Smooth muscle cell (in vitro differentiated cells): ENCODE data around the gene LTBP2. TPM values are rescaled to one million over a fixed set of nuclear protein-coding genes. Genes with fewer than 3 reads are reported as not detected.

Experiments used
- DNase-seq: peaks from one replicate; lab custom pipeline; 2025; ENCODE audit not compliant: unreplicated experiment; lab: John Stamatoyannopoulos, UW
- H2AFZ ChIP-seq: fragments of 200-600 bp; sonication (generic); 2 replicates; pipeline ENCODE4 v1.6.0; 2016; ENCODE audit warnings: antibody characterized with exemption, low read depth, mild to moderate bottlenecking
- H3F3A ChIP-seq: fragments of 200-600 bp; sonication (generic); 2 replicates; pipeline ENCODE4 v1.6.0; 2017; ENCODE audit warnings: antibody characterized with exemption, low read depth
- H3K27ac ChIP-seq: fragments of 200-600 bp; sonication (generic); 2 replicates; pipeline ENCODE4 v1.5.1; 2016; ENCODE audit warnings: low read depth, mild to moderate bottlenecking
- H3K27me3 ChIP-seq: fragments of 200-600 bp; sonication (generic); 2 replicates; pipeline ENCODE4 v1.6.1; 2016; ENCODE audit warnings: low read depth, mild to moderate bottlenecking
- H3K36me3 ChIP-seq: fragments of 200-600 bp; sonication (generic); 2 replicates; pipeline ENCODE4 v1.5.1; 2016; ENCODE audit warnings: low read depth
- H3K4me1 ChIP-seq: fragments of 200-600 bp; sonication (generic); 2 replicates; pipeline ENCODE4 v1.5.1; 2016; ENCODE audit warnings: low read depth
- H3K4me2 ChIP-seq: fragments of 200-600 bp; sonication (generic); 2 replicates; pipeline ENCODE4 v1.6.0; 2016; ENCODE audit warnings: mild to moderate bottlenecking
- H3K4me3 ChIP-seq: fragments of 200-600 bp; sonication (generic); 2 replicates; pipeline ENCODE4 v1.5.1; 2016; ENCODE audit warnings: mild to moderate bottlenecking
- H3K79me2 ChIP-seq: fragments of 200-600 bp; sonication (generic); 2 replicates; pipeline ENCODE4 v1.6.0; 2016; ENCODE audit warnings: low read depth, mild to moderate bottlenecking
- H3K9ac ChIP-seq: fragments of 200-600 bp; sonication (generic); 2 replicates; pipeline ENCODE4 v1.6.0; 2016; ENCODE audit warnings: low read depth
- H3K9me3 ChIP-seq: fragments of 200-600 bp; sonication (generic); replicated peaks from 2 replicates; pipeline ENCODE4 v1.5.1; 2016; ENCODE audit warnings: low read depth
- H4K20me1 ChIP-seq: fragments of 200-600 bp; sonication (generic); 2 replicates; pipeline ENCODE4 v1.6.0; 2016; ENCODE audit warnings: low read depth
- CTCF ChIP-seq: fragments of 200-600 bp; sonication (generic); IDR thresholded peaks from 2 replicates; pipeline ENCODE4 v1.5.1; 2017; ENCODE audit warnings: borderline replicate concordance, mild to moderate bottlenecking, antibody characterized with exemption; ENCODE audit not compliant: insufficient read depth, poor library complexity, severe bottlenecking
- WGBS: methylation state at CpG from one replicate; pipeline ENCODE4 v1.1.7; 2016; ENCODE audit warnings: low lambda C conversion rate; 5-methylcytosine and 5-hydroxymethylcytosine counted together
- polyA plus RNA-seq: library from polyadenylated mRNA; unstranded; fragments of >200 nt; fragmentation: Nextera tagmentation; extraction: Ambion mirVana; gene quantifications from 2 replicates; pipeline ENCODE4 v1.2.1, GENCODE V29; 2016
- total RNA-seq: library from RNA; depleted of rRNA; stranded (reverse); fragments of >200 nt; gene quantifications from 2 replicates; pipeline ENCODE4 v1.2.3, GENCODE V29; 2014

LTBP2 gene
- total and polyA plus RNA-seq, 2 experiments from 2014 or later: 90.1 to 108 TPM

- Histone ChIP-seq H3K79me2 (no peaks in the 10 kb centered on the region), H3K27ac (no peak overlapping the region), H3K9ac (no peak overlapping the region), H3K36me3 (no peaks in the 10 kb centered on the region), H4K20me1 (no peaks in the 10 kb centered on the region), H3K4me3 (no peak overlapping the region), H3K27me3 (peaks cover 8% of the 10 kb centered on the region), H3K9me3 (no peaks in the 10 kb centered on the region), H3K4me2 (no peak overlapping the region), H3K4me1 (no peaks in the 10 kb centered on the region), H3F3A (no peaks in the 10 kb centered on the region), H2AFZ (no peak overlapping the region)
- WGBS: 100% methylated on average over 2 of the region's 2 CpGs
- no peak for TF ChIP-seq CTCF
- DNase-seq: no peak
These were observed 139.4 kb downstream of the LTBP2 start for GRCh38 chr14:74472601-74473000.

GRCh38 chr14:74469548-74470518, 142.2 kb downstream of the LTBP2 start:
- H3K27me3 ChIP-seq: peaks cover 20% of the 10 kb centered on the region
- no peak overlapping the region for H2AFZ ChIP-seq
- H3K4me3 ChIP-seq: no peak overlapping the region
- no peak overlapping the region for H3K9ac ChIP-seq
- H3F3A ChIP-seq: no peaks in the 10 kb centered on the region
- no peaks in the 10 kb centered on the region for H3K36me3 ChIP-seq
- no peak for TF ChIP-seq CTCF
- no peaks in the 10 kb centered on the region for H3K4me1 ChIP-seq
- no peaks in the 10 kb centered on the region for H3K9me3 ChIP-seq
- no peaks in the 10 kb centered on the region for H3K79me2 ChIP-seq
- H3K27ac ChIP-seq: no peak overlapping the region
- H4K20me1 ChIP-seq: no peaks in the 10 kb centered on the region
- DNase-seq: no peak
- H3K4me2 ChIP-seq: no peak overlapping the region
- WGBS: 96% methylated on average over 7 of the region's 7 CpGs

GRCh38 chr14:74468513-74468912, 143.5 kb downstream of the LTBP2 start:
- no peak overlapping the region for H3K4me2 ChIP-seq
- H3K27ac ChIP-seq: no peak overlapping the region
- H3K79me2 ChIP-seq: no peaks in the 10 kb centered on the region
- no peaks in the 10 kb centered on the region for H3K4me1 ChIP-seq
- TF ChIP-seq CTCF: no peak
- H4K20me1 ChIP-seq: no peaks in the 10 kb centered on the region
- no peaks in the 10 kb centered on the region for H3K9me3 ChIP-seq
- H3K36me3 ChIP-seq: no peaks in the 10 kb centered on the region
- H3K9ac ChIP-seq: no peak overlapping the region
- peaks cover 30% of the 10 kb centered on the region for H3K27me3 ChIP-seq
- no peak overlapping the region for H3K4me3 ChIP-seq
- no peak overlapping the region for H2AFZ ChIP-seq
- 96% methylated on average over 3 of the region's 3 CpGs for WGBS
- no peaks in the 10 kb centered on the region for H3F3A ChIP-seq
- DNase-seq: no peak
